ENCODE measurements around the gene CDKN3.
"Not testable (repeated sequence)": the region's sequence is repeated elsewhere in the genome, so short reads cannot be mapped to it uniquely, and the experiment has no call there.

The CDKN3 gene

DNA sequence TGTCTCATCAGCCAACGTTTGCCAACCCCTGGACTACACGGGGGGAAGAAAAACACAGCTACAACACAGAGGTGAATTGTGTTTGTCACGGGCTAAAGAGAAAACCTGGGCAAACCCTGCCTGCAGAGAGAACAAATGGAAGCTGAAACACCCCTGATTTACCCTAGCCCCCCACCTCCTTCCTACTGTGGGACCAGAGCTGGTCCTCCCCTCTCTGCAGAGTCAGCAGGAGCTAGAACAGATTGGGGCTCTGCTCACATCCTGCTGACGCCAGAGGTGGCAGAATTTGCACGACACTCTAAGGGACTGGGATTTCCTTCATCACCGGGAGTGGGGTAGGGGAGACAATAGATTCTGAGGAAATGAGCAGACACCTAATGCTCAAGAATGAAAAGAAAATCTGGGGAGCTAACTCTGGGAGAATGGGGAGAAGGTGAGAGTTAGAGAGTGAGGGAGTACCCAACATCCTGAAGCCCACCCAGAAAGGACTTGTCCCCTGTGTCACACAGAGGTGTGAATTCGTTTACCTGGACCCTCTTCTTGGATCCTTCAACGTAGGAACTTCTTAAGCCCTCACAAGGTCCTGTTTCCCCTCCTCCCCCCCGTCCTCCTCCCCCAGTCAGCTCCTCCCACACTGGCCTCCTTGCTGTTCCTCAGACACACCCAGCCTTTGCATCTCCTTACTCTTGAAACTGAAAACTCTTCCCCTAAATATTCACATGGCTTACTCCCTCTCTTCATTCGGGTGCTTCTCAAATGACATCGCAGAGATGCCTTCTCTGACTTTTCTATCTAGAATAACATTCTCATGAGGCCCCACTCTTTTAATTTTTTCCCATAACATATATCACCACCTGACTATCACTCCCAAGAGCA lies 26.2 kb upstream of the CDKN3 start:
- no peak for DNase-seq

- no peak for DNase-seq
Observed at GRCh38 chr14:54374117-54374884, 22.5 kb upstream of the CDKN3 start.

DNA sequence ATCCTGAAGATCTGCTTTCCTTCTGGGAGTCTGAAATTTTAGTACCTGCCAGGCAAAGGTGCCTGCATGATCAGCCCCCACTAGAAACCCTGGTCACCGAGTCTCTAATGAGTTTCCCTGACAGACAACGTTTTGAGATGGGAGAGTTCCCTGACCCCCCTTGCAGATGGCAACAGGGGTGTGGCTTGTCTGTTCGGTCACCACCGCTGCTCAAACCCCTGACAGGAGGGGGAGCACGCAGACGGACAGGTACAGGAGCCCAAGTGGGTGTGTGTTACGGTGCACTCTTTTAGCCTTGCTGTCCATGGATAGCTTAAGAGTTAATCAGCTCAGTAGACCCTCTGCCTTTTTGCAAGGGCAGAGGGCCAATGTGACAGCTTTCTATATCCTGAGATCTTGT lies 19.3 kb upstream of the CDKN3 start:
- DNase-seq, result no peak

DNA sequence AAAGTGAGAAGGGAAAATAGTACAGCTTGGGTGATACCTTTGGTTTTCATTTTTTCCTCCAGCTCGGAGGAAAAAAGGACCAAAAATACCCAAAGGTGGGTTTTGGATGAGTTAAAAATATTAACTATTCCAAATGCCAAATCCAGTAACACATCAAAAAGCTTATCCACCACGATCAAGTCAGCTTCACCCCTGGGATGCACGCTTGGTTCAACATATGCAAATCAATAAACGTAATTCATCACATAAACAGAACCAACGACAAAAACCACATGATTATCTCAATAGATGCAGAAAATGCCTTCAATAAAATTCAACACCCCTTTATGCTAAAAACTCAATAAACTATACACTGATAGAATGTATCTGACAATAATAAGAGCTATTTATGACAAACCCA lies 17.9 kb upstream of the CDKN3 start:
- not testable (repeated sequence) for DNase-seq

DNA sequence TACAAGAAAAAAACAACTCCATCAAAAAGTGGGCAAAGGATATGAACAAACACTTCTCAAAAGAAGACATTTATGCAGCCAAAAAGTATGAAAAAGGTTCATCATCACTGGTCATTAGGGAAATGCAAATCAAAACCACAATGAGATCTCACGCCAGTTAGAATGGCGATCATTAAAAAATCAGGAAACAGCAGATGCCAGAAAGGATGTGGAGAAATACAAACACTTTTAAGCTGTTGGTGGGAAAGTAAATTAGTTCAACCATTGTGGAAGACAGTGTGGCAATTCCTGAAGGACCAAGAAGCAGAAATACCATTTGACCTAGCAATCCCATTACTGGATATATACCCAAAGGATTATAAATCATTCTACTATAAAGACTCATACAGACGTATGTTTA lies 16.2 kb upstream of the CDKN3 start:
- DNase-seq, result not testable (repeated sequence)

GRCh38 chr14:54381821-54382220 lies 15.0 kb upstream of the CDKN3 start:
- no peak for DNase-seq

GRCh38 chr14:54383835-54384234 lies 13.0 kb upstream of the CDKN3 start:
- DNase-seq, result no peak

DNA sequence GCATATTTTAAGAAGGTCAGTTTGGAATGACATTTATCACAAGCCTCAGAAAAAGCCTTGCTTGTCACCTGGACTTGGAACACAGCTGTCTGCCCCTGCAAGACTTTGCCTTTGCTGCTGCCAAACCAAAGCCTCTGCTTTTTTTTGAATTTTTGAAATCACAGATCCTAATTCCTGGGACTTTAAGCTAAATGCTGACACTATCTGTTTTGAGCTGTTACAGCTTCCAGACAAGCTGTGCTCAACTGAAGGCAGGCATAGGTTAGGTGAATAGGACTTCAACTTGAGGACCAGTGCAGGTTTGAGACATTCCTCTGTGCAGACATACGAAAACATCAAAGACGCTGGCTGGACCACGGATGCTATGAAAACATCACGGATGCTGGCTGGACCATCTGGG lies 11.3 kb upstream of the CDKN3 start:
- DNase-seq, result no peak

DNA sequence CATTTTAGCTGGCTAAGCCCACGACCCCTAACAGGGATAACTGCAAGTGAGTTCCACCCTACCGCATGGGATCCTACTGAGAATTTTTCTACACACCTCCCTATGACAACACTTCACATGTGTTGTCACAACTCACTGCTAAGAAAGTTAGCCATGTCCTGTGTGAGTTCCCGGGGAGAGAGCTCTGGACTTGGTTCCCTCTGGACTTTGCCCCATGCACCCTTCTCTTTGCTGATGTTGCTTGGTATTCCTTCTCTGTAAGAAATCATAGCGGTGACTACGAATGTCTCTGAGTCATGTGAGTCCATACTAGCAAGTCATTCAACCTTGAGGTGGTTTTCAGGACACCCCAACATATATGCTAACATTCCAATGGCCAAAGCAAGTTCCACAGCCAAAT lies 9.5 kb upstream of the CDKN3 start:
- no peak for DNase-seq

DNA sequence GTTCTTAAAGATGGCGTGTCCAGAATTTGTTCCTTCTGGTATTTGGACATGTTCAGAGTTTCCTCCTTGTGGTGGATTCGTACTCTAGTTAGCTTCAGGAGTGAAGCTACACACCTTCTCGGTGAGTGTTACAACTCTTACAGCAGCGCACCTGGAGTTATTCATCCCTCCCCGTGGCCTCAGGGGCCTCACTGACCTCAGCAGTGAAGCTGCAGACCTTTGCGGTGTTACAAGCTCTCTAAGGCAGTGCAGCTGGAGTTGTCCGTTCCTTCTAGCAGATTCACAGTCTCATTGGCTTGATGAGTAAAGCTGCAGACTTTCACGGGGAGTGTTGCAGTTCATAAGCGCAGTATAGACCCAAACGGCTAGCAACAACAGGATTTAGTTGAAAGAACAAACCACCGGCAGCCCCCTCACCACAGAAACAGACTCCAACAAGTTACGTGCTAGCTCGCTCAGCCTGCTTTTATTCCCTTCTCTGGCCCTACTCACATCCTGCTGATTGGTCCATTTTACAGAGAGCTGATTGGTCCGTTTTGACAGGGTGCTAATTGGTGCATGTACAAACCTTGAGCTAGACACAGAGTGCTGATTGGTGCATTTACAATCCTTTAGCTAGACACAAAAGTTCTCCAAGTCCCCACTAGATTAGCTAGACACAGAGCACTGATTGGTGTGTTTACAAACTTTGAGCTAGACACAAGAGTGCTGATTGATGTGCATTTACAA lies 4.5 kb upstream of the CDKN3 start:
- DNase-seq, result no peak

DNA sequence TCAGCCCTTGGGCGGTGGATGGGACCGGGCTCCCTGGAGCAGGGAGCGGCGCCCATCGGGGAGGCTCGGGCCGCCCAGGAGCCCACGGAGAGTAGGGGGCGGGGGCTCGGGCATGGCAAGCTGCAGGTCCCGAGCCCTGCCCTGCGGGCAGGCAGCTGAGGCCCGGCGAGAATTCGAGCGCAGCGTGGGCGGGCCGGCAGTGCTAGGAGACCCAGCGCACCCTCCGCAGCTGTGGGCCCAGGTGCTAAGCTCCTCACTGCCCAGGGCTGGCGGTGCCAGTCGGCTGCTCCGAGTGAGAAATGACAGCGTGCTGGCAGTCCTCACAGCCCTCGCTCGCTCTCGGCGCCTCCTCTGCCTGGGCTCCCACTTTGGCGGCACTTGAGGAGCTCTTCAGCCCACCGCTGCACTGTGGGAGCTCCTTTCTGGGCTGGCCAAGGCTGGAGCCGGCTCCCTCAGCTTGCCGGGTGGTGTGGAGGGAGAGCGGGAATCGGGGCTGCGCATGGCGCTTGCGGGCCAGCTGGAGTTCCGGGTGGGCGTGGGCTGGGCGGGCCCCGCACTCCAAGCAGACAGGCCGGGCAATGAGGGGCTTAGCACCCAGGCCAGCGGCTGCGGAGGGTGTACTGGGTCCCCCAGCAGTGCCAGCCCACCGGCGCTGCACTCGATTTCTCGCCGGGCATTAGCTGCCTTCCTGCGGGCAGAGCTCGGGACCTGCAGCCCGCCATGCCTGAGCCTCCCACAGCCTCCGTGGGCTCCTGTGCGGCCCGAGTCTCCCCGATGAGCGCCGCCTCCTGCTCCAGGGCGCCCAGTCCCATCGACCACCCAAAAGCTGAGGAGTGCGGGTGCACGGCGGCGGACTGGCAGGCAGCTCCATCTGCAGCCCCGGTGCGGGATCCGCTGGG lies 3.6 kb upstream of the CDKN3 start:
- not testable (repeated sequence) for DNase-seq

GRCh38 chr14:54394596-54394995 lies 2.2 kb upstream of the CDKN3 start:
- DNase-seq, result no peak

GRCh38 chr14:54395284-54395683 lies 1.5 kb upstream of the CDKN3 start:
- no peak for DNase-seq

DNA sequence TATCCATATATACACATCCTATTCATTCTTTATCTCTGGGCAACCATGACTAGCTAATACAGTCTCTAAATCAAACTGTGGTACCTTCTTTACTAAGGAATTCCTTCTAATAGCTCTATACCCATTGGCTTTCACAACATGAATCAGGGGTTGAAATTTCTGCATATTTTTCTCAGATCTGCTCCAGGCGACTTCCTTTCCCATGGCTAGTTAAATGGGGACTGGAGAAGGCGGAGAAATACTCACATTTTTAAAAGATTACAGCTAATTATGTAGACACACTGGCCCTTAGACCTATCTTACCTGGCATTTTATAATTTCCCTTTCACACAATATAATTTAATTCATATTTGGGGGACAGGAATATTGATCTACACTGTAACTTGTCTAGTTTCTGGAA lies 1.1 kb upstream of the CDKN3 start:
- DNase-seq, result no peak

- no peak for DNase-seq
Observed at GRCh38 chr14:54396183-54396492, 669 bp upstream of the CDKN3 start.

GRCh38 chr14:54399560-54399959 lies 2.8 kb downstream of the CDKN3 start:
- DNase-seq, result no peak

- not testable (repeated sequence) for DNase-seq
Observed at GRCh38 chr14:54403401-54404005, 6.7 kb downstream of the CDKN3 start.

DNA sequence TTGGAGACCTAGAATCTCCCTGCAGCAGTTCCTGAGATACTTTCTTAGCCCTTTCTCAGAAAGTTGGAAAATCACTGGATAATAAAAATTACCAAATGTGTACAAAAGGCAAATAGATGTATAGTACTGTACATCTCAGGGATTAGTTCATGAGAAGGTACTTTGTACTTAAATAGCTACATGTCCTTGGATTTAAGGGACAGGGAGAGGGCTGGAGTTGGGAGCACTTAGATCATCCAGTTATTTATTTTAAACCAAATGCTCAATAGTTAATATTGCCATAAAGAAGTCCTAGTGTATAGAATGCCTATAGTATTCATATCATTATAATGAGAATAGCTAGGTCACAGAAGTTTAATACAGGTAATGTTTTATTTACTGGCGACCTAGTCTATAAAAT lies 13.4 kb downstream of the CDKN3 start:
- no peak for DNase-seq

DNA sequence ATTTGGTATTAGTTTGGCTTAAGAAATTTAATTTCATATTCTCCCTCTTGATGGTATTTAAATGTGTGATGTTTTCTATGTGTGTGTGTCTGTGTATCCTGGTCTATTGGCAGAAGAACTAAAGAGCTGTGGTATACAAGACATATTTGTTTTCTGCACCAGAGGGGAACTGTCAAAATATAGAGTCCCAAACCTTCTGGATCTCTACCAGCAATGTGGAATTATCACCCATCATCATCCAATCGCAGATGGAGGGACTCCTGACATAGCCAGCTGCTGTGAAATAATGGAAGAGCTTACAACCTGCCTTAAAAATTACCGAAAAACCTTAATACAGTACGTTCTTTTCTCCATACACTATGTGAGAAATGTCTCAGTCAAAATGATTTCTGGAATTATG lies 14.6 kb downstream of the CDKN3 start:
- no peak for DNase-seq

- peak; percentile 7 for DNase-seq
Observed at GRCh38 chr14:54420478-54421142, 23.8 kb downstream of the CDKN3 start.

- DNase-seq, result no peak
Observed at GRCh38 chr14:54423991-54424390, 27.2 kb downstream of the CDKN3 start.

DNA sequence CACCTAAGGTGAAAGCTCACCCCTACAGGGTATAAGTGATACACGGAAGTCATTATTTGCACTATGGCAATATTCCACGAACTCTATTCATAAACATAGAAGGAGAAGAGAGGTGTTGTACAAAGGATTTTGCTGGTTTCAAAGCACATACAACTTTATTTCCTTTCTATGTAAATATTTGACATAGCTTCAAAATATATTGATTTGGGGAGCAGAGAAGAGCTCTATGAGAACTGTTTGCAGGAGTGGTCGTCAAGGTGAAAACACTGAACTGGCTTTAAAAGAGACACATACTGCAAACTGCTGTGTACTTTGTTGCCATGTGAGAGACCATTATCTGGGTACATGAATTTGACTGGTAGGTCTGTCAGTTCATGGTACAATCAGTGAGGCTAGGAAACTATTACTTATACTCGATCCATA lies 27.7 kb downstream of the CDKN3 start:
- no peak for DNase-seq

All from NCI-H524 treated with DMSO at 0.1 percent for 48 hours (cell line).